ENCODE results near the gene PPTC7. TPM values are rescaled to one million over a fixed set of nuclear protein-coding genes. Genes with fewer than 3 reads are reported as not detected.
A peak's percentile ranks its signal among the peaks of the same experiment; 100 is the strongest.

PPTC7 gene
- total and polyA plus RNA-seq, 2 of the 13 experiments (the other 11 are each of a cell fraction or from before 2014, with no cell fraction given): 4.8 to 12.3 TPM

GRCh38 chr12:110582276-110583136 is 612 bp downstream of the PPTC7 start (continued):
- TF ChIP-seq PLSCR1 (CRISPR knock-in tag; IDR thresholded peaks at IDR 0.05; ENCODE audit: borderline replicate concordance) (no peak), GABPB1 (CRISPR knock-in tag; IDR thresholded peaks at IDR 0.05) (peak; percentile 43), CERS6 (CRISPR knock-in tag; IDR thresholded peaks at IDR 0.05) (no peak), GMEB1 (CRISPR knock-in tag; IDR thresholded peaks at IDR 0.05; ENCODE audit: borderline replicate concordance) (peak; percentile 28; the same call in 1 of the 2 replicates), SALL1 (CRISPR knock-in tag; IDR thresholded peaks at IDR 0.05) (no peak; the same call in 1 of the 2 replicates), HOXA5 (CRISPR knock-in tag; IDR thresholded peaks at IDR 0.05) (0 out of 2 replicates have a peak, but pooled peaks have one; percentile 28), FOXO4 (CRISPR knock-in tag; conservative IDR thresholded peaks at IDR 0.05) (0 out of 2 replicates have a peak, but pooled peaks have one; percentile 74), KDM4B (CRISPR knock-in tag; IDR thresholded peaks at IDR 0.05) (no peak), GPBP1L1 (CRISPR knock-in tag; IDR thresholded peaks at IDR 0.05) (no peak), STAG1 (CRISPR knock-in tag; IDR thresholded peaks at IDR 0.05) (no peak), DBP (CRISPR knock-in tag; IDR thresholded peaks at IDR 0.05; ENCODE audit: not compliant biosample characterization) (no peak), ARNTL (CRISPR knock-in tag; IDR thresholded peaks at IDR 0.05) (no peak), ZNF776 (CRISPR knock-in tag; IDR thresholded peaks at IDR 0.05) (no peak), SPEN (CRISPR knock-in tag; IDR thresholded peaks at IDR 0.05; ENCODE audit: low read depth) (peak; percentile 19; the same call in 1 of the 2 replicates), ZNF17 (CRISPR knock-in tag; IDR thresholded peaks at IDR 0.05) (no peak), TBL1XR1 (IDR thresholded peaks at IDR 0.05; ENCODE audit: borderline replicate concordance, low read length, partially characterized antibody) (no peak), ZIK1 (CRISPR knock-in tag; IDR thresholded peaks at IDR 0.05; ENCODE audit: borderline replicate concordance, low read depth) (no peak), IKZF5 (CRISPR knock-in tag; IDR thresholded peaks at IDR 0.05) (peak; percentile 16; the same call in 1 of the 2 replicates)
